ENCODE results near the gene ZBED1. TPM values are rescaled to one million over a fixed set of nuclear protein-coding genes. Genes with fewer than 3 reads are reported as not detected.
"Not testable (repeated sequence)": the region's sequence is repeated elsewhere in the genome, so short reads cannot be mapped to it uniquely, and the experiment has no call there.

Gene ZBED1
- total RNA-seq, 1 experiment from 2014 or later: 14.2 TPM

DNA sequence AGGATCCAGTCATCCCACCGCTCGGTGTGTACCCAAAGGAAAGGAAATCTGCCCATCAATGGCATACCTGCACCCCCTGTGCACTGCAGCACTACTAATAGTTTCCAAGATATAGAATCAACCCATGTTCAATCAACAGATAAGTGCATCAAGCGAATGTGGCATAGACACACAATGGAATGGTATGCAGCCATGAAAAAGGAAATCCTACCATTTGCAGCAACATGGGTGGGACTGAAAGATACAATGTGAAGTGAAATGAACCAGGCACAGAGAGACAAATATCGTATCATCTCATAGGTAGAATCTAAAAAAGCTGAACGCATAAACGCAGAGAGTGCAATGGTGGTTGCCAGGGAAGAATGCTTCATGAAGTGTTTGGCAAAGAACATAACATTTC lies 42.5 kb downstream of the ZBED1 start:
- ChIA-PET POLR2A (ENCODE audit: unreplicated experiment) (no interaction called here), CTCF (no interaction called here)
- TF ChIP-seq EZH2phosphoT487 (IDR thresholded peaks at IDR 0.05; ENCODE audit: borderline replicate concordance, low read length) (no peak), EZH2 (IDR thresholded peaks at IDR 0.05; ENCODE audit: low read length, unreplicated experiment) (no peak)
- TF ChIP-seq, protein P1, sequence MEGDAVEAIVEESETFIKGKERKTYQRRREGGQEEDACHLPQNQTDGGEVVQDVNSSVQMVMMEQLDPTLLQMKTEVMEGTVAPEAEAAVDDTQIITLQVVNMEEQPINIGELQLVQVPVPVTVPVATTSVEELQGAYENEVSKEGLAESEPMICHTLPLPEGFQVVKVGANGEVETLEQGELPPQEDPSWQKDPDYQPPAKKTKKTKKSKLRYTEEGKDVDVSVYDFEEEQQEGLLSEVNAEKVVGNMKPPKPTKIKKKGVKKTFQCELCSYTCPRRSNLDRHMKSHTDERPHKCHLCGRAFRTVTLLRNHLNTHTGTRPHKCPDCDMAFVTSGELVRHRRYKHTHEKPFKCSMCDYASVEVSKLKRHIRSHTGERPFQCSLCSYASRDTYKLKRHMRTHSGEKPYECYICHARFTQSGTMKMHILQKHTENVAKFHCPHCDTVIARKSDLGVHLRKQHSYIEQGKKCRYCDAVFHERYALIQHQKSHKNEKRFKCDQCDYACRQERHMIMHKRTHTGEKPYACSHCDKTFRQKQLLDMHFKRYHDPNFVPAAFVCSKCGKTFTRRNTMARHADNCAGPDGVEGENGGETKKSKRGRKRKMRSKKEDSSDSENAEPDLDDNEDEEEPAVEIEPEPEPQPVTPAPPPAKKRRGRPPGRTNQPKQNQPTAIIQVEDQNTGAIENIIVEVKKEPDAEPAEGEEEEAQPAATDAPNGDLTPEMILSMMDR (conservative IDR thresholded peaks at IDR 0.05; ENCODE audit: low read depth, low read length): no peak
- Histone ChIP-seq H3F3A (ENCODE audit: low read length, unreplicated experiment) (no peaks in the 10 kb centered on the region), H3K4me2 (ENCODE audit: low read length) (no peak overlapping the region), H4K20me1 (ENCODE audit: low read length) (no peaks in the 10 kb centered on the region), H3K9me3 (ENCODE audit: low read length) (no peaks in the 10 kb centered on the region), H3K36me3 (ENCODE audit: low read depth, low read length) (no peaks in the 10 kb centered on the region), H3K4me3 (ENCODE audit: low read length) (no peak overlapping the region), H3K27ac (ENCODE audit: low read length) (no peak overlapping the region), H3K4me1 (ENCODE audit: insufficient read depth, low read length) (no peaks in the 10 kb centered on the region), H3K9me2 (replicated peaks; ENCODE audit: low read length) (no peaks in the 10 kb centered on the region), H2AFZ (ENCODE audit: low read length) (no peak overlapping the region), H3K79me2 (ENCODE audit: low read length) (no peaks in the 10 kb centered on the region), H3K9ac (ENCODE audit: low read length) (no peak overlapping the region), H3K27me3 (ENCODE audit: low read length) (no peaks in the 10 kb centered on the region)
- intact Hi-C loops (cut with micrococcal nuclease): no loop called here
- no peak for ATAC-seq
- no TSS peak for BruUV-seq (replicated peaks)
- no peak for DNase-seq

DNA sequence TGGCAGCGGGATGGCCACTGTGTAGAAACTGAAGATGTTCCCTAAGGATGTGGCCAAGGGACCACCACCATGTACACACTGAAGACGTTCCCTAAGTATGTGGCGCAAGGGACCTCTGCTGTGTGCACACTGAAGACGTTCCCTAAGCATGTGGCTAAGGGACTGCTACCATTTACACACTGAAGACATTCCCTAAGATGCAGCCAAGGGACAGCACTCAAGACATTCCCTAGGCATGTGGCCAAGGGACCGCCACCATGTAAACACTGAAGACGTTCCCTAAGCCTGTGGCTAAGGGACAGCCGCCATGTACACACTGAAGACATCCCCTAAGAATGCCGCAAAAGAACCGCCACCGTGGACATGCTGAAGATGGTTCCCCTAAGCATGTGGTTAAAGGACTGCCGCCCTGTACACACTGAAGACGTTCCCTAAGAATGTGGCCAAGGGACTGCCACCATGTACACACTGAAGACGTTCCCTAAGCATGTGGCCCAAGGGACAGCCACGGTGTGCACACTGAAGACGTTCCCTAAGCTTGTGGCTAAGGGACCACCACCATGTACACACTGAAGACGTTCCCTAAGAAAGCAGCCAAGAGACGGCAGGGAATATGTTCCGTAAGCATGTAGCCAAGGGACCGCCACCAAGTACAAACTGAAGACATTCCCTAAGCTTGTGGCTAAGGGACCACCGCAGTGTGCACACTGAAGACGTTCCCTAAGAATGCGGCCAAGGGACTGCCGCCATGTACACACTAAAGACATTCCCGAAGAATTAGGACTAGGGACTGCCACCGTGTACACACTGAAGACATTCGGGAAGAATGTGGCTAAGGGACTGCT lies 43.3 kb downstream of the ZBED1 start:
- ChIA-PET POLR2A (ENCODE audit: unreplicated experiment) (no interaction called here), CTCF (no interaction called here)
- Histone ChIP-seq H3K4me2 (ENCODE audit: low read length) (no peak overlapping the region), H3K9me2 (replicated peaks; ENCODE audit: low read length) (no peaks in the 10 kb centered on the region), H3K79me2 (ENCODE audit: low read length) (no peaks in the 10 kb centered on the region), H3K27me3 (ENCODE audit: low read length) (no peaks in the 10 kb centered on the region), H3K4me1 (ENCODE audit: insufficient read depth, low read length) (no peaks in the 10 kb centered on the region), H4K20me1 (ENCODE audit: low read length) (no peaks in the 10 kb centered on the region), H3K36me3 (ENCODE audit: low read depth, low read length) (no peaks in the 10 kb centered on the region), H3K4me3 (ENCODE audit: low read length) (no peak overlapping the region), H3K9me3 (ENCODE audit: low read length) (no peaks in the 10 kb centered on the region), H3K27ac (ENCODE audit: low read length) (no peak overlapping the region), H2AFZ (ENCODE audit: low read length) (no peak overlapping the region), H3K9ac (ENCODE audit: low read length) (no peak overlapping the region), H3F3A (ENCODE audit: low read length, unreplicated experiment) (no peaks in the 10 kb centered on the region)
- ATAC-seq (no peak), DNase-seq (no peak)
- TF ChIP-seq, protein P1 (conservative IDR thresholded peaks at IDR 0.05; ENCODE audit: low read depth, low read length): no peak
- no peak for TF ChIP-seq EZH2phosphoT487 (IDR thresholded peaks at IDR 0.05; ENCODE audit: borderline replicate concordance, low read length)
- TF ChIP-seq EZH2 (IDR thresholded peaks at IDR 0.05; ENCODE audit: low read length, unreplicated experiment): no peak
- BruUV-seq (replicated peaks): no TSS peak
- intact Hi-C loops (cut with micrococcal nuclease): no loop called here

DNA sequence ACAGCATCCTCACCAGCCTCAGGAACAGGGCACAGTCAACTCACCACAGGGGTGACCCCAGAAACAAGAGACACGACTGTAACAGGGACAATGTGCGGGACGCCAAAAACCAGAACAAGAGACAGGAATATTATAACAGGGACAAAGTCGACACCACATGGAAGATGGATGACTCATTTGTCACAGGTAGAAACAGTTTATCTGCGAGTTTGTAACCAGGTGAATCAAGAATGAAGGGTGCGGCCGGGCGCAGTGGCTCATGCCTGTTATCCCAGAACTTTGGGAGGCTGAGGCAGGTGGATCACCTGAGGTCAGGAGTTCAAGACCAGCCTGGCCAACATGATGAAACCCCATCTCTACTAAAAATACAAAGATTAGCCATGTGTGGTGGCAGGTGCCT lies 44.7 kb downstream of the ZBED1 start:
- not testable (repeated sequence) for ATAC-seq

DNA sequence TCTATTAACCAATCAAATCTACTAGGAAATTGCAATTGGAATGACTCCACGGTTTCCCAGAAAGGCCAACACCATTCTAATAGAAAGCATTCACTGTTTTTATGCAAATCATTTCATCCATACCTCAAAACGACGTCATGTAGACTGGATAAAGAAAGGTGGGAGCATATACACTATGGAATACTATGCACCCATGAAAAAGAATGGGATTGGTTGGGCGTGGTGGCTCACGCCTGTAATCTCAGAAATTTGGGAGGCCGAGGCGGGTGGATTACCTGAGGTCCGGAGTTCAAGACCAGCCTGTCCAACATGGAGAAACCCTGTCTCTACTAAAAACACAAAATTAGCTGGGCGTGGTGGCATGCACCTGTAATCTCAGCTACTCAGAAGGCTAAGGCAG lies 46.2 kb downstream of the ZBED1 start:
- H3K79me2 ChIP-seq (ENCODE audit: low read length); intact Hi-C loops (cut with micrococcal nuclease); H3F3A ChIP-seq (ENCODE audit: low read length, unreplicated experiment); H3K9me3 ChIP-seq (ENCODE audit: low read length); ATAC-seq; H2AFZ ChIP-seq (ENCODE audit: low read length); CTCF ChIA-PET; BruUV-seq (replicated peaks); H3K4me1 ChIP-seq (ENCODE audit: insufficient read depth, low read length); H3K36me3 ChIP-seq (ENCODE audit: low read depth, low read length); H3K27ac ChIP-seq (ENCODE audit: low read length); H4K20me1 ChIP-seq (ENCODE audit: low read length); H3K9ac ChIP-seq (ENCODE audit: low read length); POLR2A ChIA-PET (ENCODE audit: unreplicated experiment); DNase-seq; H3K4me3 ChIP-seq (ENCODE audit: low read length); H3K27me3 ChIP-seq (ENCODE audit: low read length); H3K9me2 ChIP-seq (replicated peaks; ENCODE audit: low read length); H3K4me2 ChIP-seq (ENCODE audit: low read length): not testable (repeated sequence)

More for the DNA sequence above, 44.7 kb downstream of the ZBED1 start:
- H3K9ac ChIP-seq (ENCODE audit: low read length); H4K20me1 ChIP-seq (ENCODE audit: low read length); H3K4me3 ChIP-seq (ENCODE audit: low read length); intact Hi-C loops (cut with micrococcal nuclease); BruUV-seq (replicated peaks); H3K4me1 ChIP-seq (ENCODE audit: insufficient read depth, low read length); H3F3A ChIP-seq (ENCODE audit: low read length, unreplicated experiment); H3K27ac ChIP-seq (ENCODE audit: low read length); H3K27me3 ChIP-seq (ENCODE audit: low read length); H2AFZ ChIP-seq (ENCODE audit: low read length); H3K9me2 ChIP-seq (replicated peaks; ENCODE audit: low read length); POLR2A ChIA-PET (ENCODE audit: unreplicated experiment); H3K36me3 ChIP-seq (ENCODE audit: low read depth, low read length); H3K4me2 ChIP-seq (ENCODE audit: low read length); CTCF ChIA-PET; H3K9me3 ChIP-seq (ENCODE audit: low read length); DNase-seq; H3K79me2 ChIP-seq (ENCODE audit: low read length): not testable (repeated sequence)
